OCI-LY1 (cell line): ENCODE measurements around the gene PHLDA2.

Experiments used
- CTCF ChIP-seq: fragments of 200-600 bp; sonication (generic), shearing (Covaris generic); IDR thresholded peaks from 2 replicates; pipeline ENCODE4 v1.5.1; 2017; ENCODE audit warnings: mild to moderate bottlenecking, antibody characterized with exemption, low read length, moderate library complexity, mixed read lengths
- EZH2 ChIP-seq: fragments of 200-600 bp; sonication (generic), shearing (Covaris generic); IDR thresholded peaks from 2 replicates; pipeline ENCODE4 v1.8.0; 2017; ENCODE audit warnings: borderline replicate concordance, mixed run types, mild to moderate bottlenecking, antibody characterized with exemption, low read length, moderate library complexity, mixed read lengths

- no peak for TF ChIP-seq CTCF
- TF ChIP-seq EZH2: no peak
Measured at GRCh38 chr11:2919188-2919587, 10.0 kb downstream of the PHLDA2 start.
